ENCODE measurements around the gene LRSAM1. TPM values are rescaled to one million over a fixed set of nuclear protein-coding genes. Genes with fewer than 3 reads are reported as not detected.

Gene LRSAM1
- total RNA-seq, 4 donors from 2014 or later = 15.5 to 26.5 (median 20.2) TPM

DNA sequence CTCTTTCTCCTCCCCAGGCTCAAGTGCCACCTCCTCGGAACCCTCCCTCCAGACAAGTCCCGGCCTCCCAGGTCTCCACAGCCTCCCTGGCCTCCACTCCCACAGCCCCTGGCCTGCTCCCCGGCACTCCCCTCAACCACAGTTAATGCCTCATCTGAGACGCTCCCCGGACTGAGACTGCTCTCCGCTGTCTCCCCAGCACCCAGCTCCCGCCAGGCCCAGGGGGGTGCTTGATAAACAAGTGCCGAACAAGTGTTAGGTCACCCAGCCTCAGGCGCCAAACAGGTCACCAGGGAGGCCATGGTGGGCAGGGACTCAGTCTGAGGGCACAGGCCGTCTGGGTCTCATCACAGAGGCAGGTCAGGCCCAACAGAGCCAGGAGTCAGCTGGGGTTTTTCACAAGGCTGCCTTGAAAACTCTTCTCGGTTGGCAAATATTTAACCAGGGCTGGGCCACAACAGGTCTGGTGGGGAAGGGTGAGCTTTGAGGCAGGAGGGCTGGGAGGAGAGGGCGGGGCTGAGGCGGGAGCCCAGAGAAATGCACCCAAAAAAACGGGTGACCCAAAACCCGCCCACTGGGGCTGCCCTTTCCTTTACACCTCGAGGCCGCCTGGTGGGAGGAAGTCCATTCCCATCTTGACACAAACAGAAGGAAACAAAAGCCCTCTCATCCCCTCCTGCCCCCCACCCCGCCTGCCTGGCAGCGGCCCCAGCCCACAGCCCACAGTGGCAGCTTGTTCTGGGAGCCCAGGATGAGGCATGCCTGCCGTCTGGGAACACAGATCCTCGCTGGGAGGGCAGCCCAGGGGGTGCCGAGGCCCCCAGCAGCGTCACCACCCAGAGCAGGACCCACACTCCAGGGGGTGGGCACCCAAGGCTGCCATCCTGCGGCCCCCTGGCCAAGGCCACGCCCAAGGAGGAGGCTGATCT is 94.2 kb downstream of the LRSAM1 start:
- no peak overlapping the region for H3K4me3 ChIP-seq
- no peaks in the 10 kb centered on the region for H3K9me3 ChIP-seq
- peak; percentile 50 for ATAC-seq

DNA sequence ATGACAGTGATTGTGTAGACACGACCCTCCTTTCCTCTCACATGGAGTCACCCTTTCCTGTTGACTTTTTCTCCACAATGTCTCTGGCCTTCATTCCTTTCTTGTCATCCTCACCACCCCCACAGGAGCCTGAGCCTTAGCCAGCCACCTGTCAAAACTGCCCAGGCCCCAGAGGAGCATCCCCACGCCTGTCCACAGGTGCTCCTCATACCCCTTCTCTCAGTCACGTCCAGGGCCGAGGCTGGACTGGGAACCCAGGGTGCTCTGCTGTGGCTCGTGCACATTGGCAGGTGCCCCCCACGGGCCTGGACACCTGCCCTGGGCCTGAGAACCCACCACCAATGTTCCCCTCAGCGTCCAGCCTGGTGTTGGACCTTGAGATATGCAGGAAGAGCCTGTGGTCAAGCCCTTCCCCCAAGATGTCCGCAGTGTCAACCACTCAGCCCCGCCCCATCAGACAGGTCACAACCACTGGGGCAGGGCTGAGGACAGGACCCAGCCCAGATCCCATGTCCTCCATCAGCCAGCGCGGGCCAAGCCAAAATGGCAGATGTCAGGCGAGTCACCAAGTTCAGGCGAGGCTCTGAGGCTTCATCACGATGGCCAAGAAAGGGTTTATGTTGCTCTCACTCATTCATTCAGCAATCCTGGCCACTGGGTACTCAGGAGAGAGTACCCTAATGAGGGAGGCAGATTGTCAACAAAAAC is 95.0 kb downstream of the LRSAM1 start:
- Histone ChIP-seq H3K4me1 (peaks cover 0 to 91% (median 47%) of the 10 kb centered on the region in 3 donors), H3K27ac (peak overlapping the region in 3 of 4 donors; percentile 58 to 77 (median 73)), H3K4me3 (no peak overlapping the region), H3K9me3 (no peaks in the 10 kb centered on the region), H3K36me3 (peaks cover 0 to 5% of the 10 kb centered on the region in 2 donors), H3K27me3 (no peaks in the 10 kb centered on the region)
- no peak for TF ChIP-seq POLR2A (IDR thresholded peaks at IDR 0.05)
- TF ChIP-seq, protein P1, sequence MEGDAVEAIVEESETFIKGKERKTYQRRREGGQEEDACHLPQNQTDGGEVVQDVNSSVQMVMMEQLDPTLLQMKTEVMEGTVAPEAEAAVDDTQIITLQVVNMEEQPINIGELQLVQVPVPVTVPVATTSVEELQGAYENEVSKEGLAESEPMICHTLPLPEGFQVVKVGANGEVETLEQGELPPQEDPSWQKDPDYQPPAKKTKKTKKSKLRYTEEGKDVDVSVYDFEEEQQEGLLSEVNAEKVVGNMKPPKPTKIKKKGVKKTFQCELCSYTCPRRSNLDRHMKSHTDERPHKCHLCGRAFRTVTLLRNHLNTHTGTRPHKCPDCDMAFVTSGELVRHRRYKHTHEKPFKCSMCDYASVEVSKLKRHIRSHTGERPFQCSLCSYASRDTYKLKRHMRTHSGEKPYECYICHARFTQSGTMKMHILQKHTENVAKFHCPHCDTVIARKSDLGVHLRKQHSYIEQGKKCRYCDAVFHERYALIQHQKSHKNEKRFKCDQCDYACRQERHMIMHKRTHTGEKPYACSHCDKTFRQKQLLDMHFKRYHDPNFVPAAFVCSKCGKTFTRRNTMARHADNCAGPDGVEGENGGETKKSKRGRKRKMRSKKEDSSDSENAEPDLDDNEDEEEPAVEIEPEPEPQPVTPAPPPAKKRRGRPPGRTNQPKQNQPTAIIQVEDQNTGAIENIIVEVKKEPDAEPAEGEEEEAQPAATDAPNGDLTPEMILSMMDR (IDR thresholded peaks at IDR 0.05) = no peak
- no peak for TF ChIP-seq POLR2AphosphoS5 (IDR thresholded peaks at IDR 0.05)
- TF ChIP-seq EP300 (IDR thresholded peaks at IDR 0.05) = no peak
- ATAC-seq = no peak
- 30 to 90% methylated on average over 2 of the region's 14 CpGs for WGBS, 2 donors (ENCODE audit: low coverage in 1 of 2)

More for the DNA sequence above, 94.2 kb downstream of the LRSAM1 start:
- H3K4me1 ChIP-seq = peaks cover 0 to 91% (median 54%) of the 10 kb centered on the region in 3 donors
- peak; percentile 79 for TF ChIP-seq POLR2AphosphoS5 (IDR thresholded peaks at IDR 0.05)
- TF ChIP-seq POLR2A (IDR thresholded peaks at IDR 0.05) = no peak
- TF ChIP-seq, protein P1 (IDR thresholded peaks at IDR 0.05) = peak in 2 of 4 experiments; percentile 3 to 7
- TF ChIP-seq EP300 (IDR thresholded peaks at IDR 0.05) = no peak
- no peaks in the 10 kb centered on the region for H3K27me3 ChIP-seq
- peaks cover 0 to 5% of the 10 kb centered on the region in 2 donors for H3K36me3 ChIP-seq
- H3K27ac ChIP-seq = peak overlapping the region in 3 of 4 donors; percentile 58 to 77 (median 73)
- 17 to 92% methylated on average over 2 to 9 of the region's 25 CpGs for WGBS, 2 donors (ENCODE audit: low coverage in 1 of 2)

DNA sequence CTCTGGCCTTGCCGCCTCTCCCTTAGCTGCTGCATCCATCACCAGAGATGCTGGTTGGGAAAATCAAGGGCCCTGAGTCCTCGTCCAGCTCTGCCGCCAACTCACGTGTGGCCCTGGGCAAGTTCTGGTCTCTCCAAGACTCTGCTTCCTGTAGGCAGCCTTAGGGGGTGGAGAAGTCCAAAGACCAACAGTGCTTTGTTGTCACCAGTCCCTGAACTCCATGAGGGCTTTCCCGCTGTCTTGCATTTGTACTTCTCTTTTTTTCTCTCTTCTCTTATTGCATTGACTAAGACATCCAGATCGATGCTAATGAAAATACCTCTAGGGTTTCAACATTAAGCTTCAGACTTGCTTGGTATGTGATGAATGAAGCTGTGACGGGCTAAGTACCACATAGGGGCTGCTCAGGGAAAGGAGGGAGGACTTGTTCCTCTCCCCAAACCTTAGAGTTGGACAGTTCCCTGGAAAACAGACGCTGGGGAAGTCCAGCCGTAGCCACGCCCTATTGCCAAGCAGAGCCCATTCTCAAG is 97.1 kb downstream of the LRSAM1 start:
- ATAC-seq = no peak

GRCh38 chr9:127549218-127549617 is 97.9 kb downstream of the LRSAM1 start:
- Histone ChIP-seq H3K27me3 (no peaks in the 10 kb centered on the region), H3K4me1 (peaks cover 0 to 77% (median 19%) of the 10 kb centered on the region in 3 donors)
- WGBS, 2 donors (ENCODE audit: low coverage in 1 of 2) = 83 to 92% methylated on average over 2 to 9 of the region's 10 CpGs

More for the DNA sequence above, 97.1 kb downstream of the LRSAM1 start:
- TF ChIP-seq, protein P1 (IDR thresholded peaks at IDR 0.05) = no peak
- TF ChIP-seq POLR2A (IDR thresholded peaks at IDR 0.05) (no peak), EP300 (IDR thresholded peaks at IDR 0.05) (no peak), POLR2AphosphoS5 (IDR thresholded peaks at IDR 0.05) (no peak)
- H3K27ac ChIP-seq = no peak overlapping the region
- 55% methylated on average over 9 of the region's 10 CpGs; no CpG with 5 or more reads in 1 of the 2 donors for WGBS, 2 donors (ENCODE audit: low coverage in 1 of 2)
- H3K4me3 ChIP-seq = no peak overlapping the region
- H3K9me3 ChIP-seq = no peaks in the 10 kb centered on the region
- no peaks in the 10 kb centered on the region for H3K27me3 ChIP-seq
- peaks cover 0 to 78% (median 25%) of the 10 kb centered on the region in 3 donors for H3K4me1 ChIP-seq
- H3K36me3 ChIP-seq = peaks cover 0 to 5% of the 10 kb centered on the region in 2 donors

More at GRCh38 chr9:127549218-127549617, 97.9 kb downstream of the LRSAM1 start:
- H3K36me3 ChIP-seq = peaks cover 0 to 5% of the 10 kb centered on the region in 2 donors
- peak overlapping the region in 1 of 4 donors; percentile 7 for H3K27ac ChIP-seq
- no peaks in the 10 kb centered on the region for H3K9me3 ChIP-seq
- TF ChIP-seq EP300 (IDR thresholded peaks at IDR 0.05) (no peak), POLR2AphosphoS5 (IDR thresholded peaks at IDR 0.05) (no peak), POLR2A (IDR thresholded peaks at IDR 0.05) (no peak)
- TF ChIP-seq, protein P1 (IDR thresholded peaks at IDR 0.05) = no peak
- no peak for ATAC-seq
- no peak overlapping the region for H3K4me3 ChIP-seq

Data from gastroesophageal sphincter (tissue), 4 donors.